Activated CD8-positive, alpha-beta T cell treated with anti-CD3 and anti-CD28 coated beads for 36 hours (primary cell): ENCODE data around the gene DNAH1. TPM values are rescaled to one million over a fixed set of nuclear protein-coding genes. Genes with fewer than 3 reads are reported as not detected.
A peak's percentile ranks its signal among the peaks of the same experiment; 100 is the strongest.

ENCODE experiments used
- ATAC-seq: fragments of 200-7000 bp; cut with Tn5 transposase; one replicate; pipeline ENCODE4 v1.10.0; 2021; ENCODE audit warnings: mild to moderate bottlenecking, moderate library complexity
- CTCF ChIA-PET: fragments of 350-600 bp; sonication (Branson Sonifier 250); formaldehyde crosslinking; loops from one replicate; lab custom pipeline; 2021; ENCODE audit warnings: antibody characterized with exemption; lab: Charles Lee
- POLR2A ChIA-PET: fragments of 350-600 bp; sonication (Branson Sonifier 250); formaldehyde crosslinking; loops from one replicate; lab custom pipeline; 2021; ENCODE audit warnings: antibody characterized with exemption; lab: Charles Lee
- DNase-seq: peaks from one replicate; pipeline ENCODE4 v3.0.0-alpha.2; 2020
- H3K27ac Mint-ChIP-seq: one replicate; pipeline ENCODE4 v1.8.0; 2021; ENCODE audit warnings: mild to moderate bottlenecking, mixed read lengths
- H3K27me3 Mint-ChIP-seq: one replicate; pipeline ENCODE4 v1.8.0; 2021; ENCODE audit warnings: mixed read lengths
- H3K36me3 Mint-ChIP-seq: one replicate; pipeline ENCODE4 v1.8.0; 2021; ENCODE audit warnings: low read depth, mixed read lengths
- H3K4me1 Mint-ChIP-seq: one replicate; pipeline ENCODE4 v1.8.0; 2021; ENCODE audit warnings: low read depth, mixed read lengths
- H3K4me3 Mint-ChIP-seq: one replicate; pipeline ENCODE4 v1.8.0; 2021; ENCODE audit warnings: mild to moderate bottlenecking, moderate library complexity, mixed read lengths
- H3K9me3 Mint-ChIP-seq: one replicate; pipeline ENCODE4 v1.8.0; 2021; ENCODE audit warnings: mixed read lengths
- CTCF ChIP-seq: fragments of 200-600 bp; IDR thresholded peaks from one replicate; pipeline ENCODE4 v1.8.0; 2022; ENCODE audit warnings: antibody characterized with exemption, mild to moderate bottlenecking
- intact Hi-C: fragments of 100-400 bp; cut with micrococcal nuclease; formaldehyde crosslinking; loops from one replicate; pipeline ENCODE4 v1.10.0; 2022
- total RNA-seq, 2 experiments: library from RNA; stranded (reverse); gene quantifications; one replicate each; pipeline ENCODE4 v1.2.3, GENCODE V29; 2021

DNAH1 gene
- total RNA-seq, 2 experiments from 2014 or later: 9.2 to 10.2 TPM

- intact Hi-C loops: no loop called here
- ATAC-seq: no peak
- H3K27me3 Mint-ChIP-seq: no peaks in the 10 kb centered on the region
These were observed 83.5 kb downstream of the DNAH1 start for GRCh38 chr3:52399593-52399992.

GRCh38 chr3:52400275-52400793 lies 84.2 kb downstream of the DNAH1 start:
- H3K36me3 Mint-ChIP-seq: peaks cover 20% of the 10 kb centered on the region
- ATAC-seq (no peak), DNase-seq (no peak)
- TF ChIP-seq CTCF: no peak
- intact Hi-C loops: no loop called here
- H3K9me3 Mint-ChIP-seq: no peaks in the 10 kb centered on the region
- CTCF ChIA-PET: interaction anchor here (0.6 to 0.9 kb wide), 2 partner anchors 12 to 61 kb away, joined by 3 read pairs; no protein-coding TSS in a partner anchor
- POLR2A ChIA-PET: interaction anchor here (0.6 to 1.4 kb wide), 3 partner anchors 12 to 41 kb away, joined by 3 read pairs; no protein-coding TSS in a partner anchor
- peak overlapping the region; percentile 20 for H3K27ac Mint-ChIP-seq
- H3K4me1 Mint-ChIP-seq: no peaks in the 10 kb centered on the region
- H3K4me3 Mint-ChIP-seq: no peak overlapping the region
- H3K27me3 Mint-ChIP-seq: no peaks in the 10 kb centered on the region

More at GRCh38 chr3:52399593-52399992, 83.5 kb downstream of the DNAH1 start:
- ChIA-PET CTCF (interaction anchor here (0.9 kb wide), 1 partner anchor 13 kb away, joined by 3 read pairs; no protein-coding TSS in a partner anchor), POLR2A (interaction anchor here (0.6 to 1.4 kb wide), 3 partner anchors 13 to 40 kb away, joined by 3 read pairs; no protein-coding TSS in a partner anchor)
- H3K36me3 Mint-ChIP-seq: peaks cover 17% of the 10 kb centered on the region
- no peaks in the 10 kb centered on the region for H3K4me1 Mint-ChIP-seq
- TF ChIP-seq CTCF: no peak
- H3K4me3 Mint-ChIP-seq: no peak overlapping the region
- no peak for DNase-seq
- H3K27ac Mint-ChIP-seq: no peak overlapping the region
- H3K9me3 Mint-ChIP-seq: no peaks in the 10 kb centered on the region

GRCh38 chr3:52401021-52401420 lies 84.9 kb downstream of the DNAH1 start:
- CTCF ChIA-PET: interaction anchor here (1.7 kb wide), 1 partner anchor 12 kb away, joined by 5 read pairs; no protein-coding TSS in a partner anchor
- H3K27ac Mint-ChIP-seq: peak overlapping the region; percentile 20
- intact Hi-C loops: no loop called here

GRCh38 chr3:52401551-52401950 lies 85.4 kb downstream of the DNAH1 start:
- no peak overlapping the region for H3K27ac Mint-ChIP-seq
- H3K36me3 Mint-ChIP-seq: peaks cover 24% of the 10 kb centered on the region

More at GRCh38 chr3:52401021-52401420, 84.9 kb downstream of the DNAH1 start:
- H3K9me3 Mint-ChIP-seq: no peaks in the 10 kb centered on the region
- peaks cover 24% of the 10 kb centered on the region for H3K36me3 Mint-ChIP-seq
- DNase-seq (no peak), ATAC-seq (no peak)
- POLR2A ChIA-PET: interaction anchor here (1.1 to 1.7 kb wide), 4 partner anchors 12 to 113 kb away, joined by 3 to 6 read pairs (median 4); partner anchors contain the start of gene GLYCTK
- no peaks in the 10 kb centered on the region for H3K27me3 Mint-ChIP-seq
- TF ChIP-seq CTCF: no peak
- H3K4me1 Mint-ChIP-seq: no peaks in the 10 kb centered on the region
- no peak overlapping the region for H3K4me3 Mint-ChIP-seq

More at GRCh38 chr3:52401551-52401950, 85.4 kb downstream of the DNAH1 start:
- no peaks in the 10 kb centered on the region for H3K9me3 Mint-ChIP-seq
- H3K4me3 Mint-ChIP-seq: no peak overlapping the region
- CTCF ChIA-PET: interaction anchor here (0.8 to 1.7 kb wide), 2 partner anchors 11 to 62 kb away, joined by 4 to 5 read pairs; no protein-coding TSS in a partner anchor
- no peak for DNase-seq
- peaks cover under 1% of the 10 kb centered on the region for H3K4me1 Mint-ChIP-seq
- POLR2A ChIA-PET: interaction anchor here (1.1 to 1.7 kb wide), 3 partner anchors 12 to 114 kb away, joined by 3 to 6 read pairs (median 5); partner anchors contain the start of gene GLYCTK
- TF ChIP-seq CTCF: no peak
- no peak for ATAC-seq
- intact Hi-C loops: no loop called here
- no peaks in the 10 kb centered on the region for H3K27me3 Mint-ChIP-seq
